ENCODE data around the gene GPS1.

- TF ChIP-seq EGR1 (IDR thresholded peaks at IDR 0.05) (no peak), YY1 (IDR thresholded peaks at IDR 0.05; ENCODE audit: low read depth) (no peak), REST (IDR thresholded peaks at IDR 0.05; ENCODE audit: low read depth) (no peak), RAD21 (IDR thresholded peaks at IDR 0.05; ENCODE audit: low read depth) (no peak), MAX (IDR thresholded peaks at IDR 0.05) (no peak), TEAD4 (IDR thresholded peaks at IDR 0.05) (no peak), EP300 (IDR thresholded peaks at IDR 0.05; ENCODE audit: borderline replicate concordance) (no peak), ZBTB7A (IDR thresholded peaks at IDR 0.05; ENCODE audit: low read depth) (no peak), CEBPB (IDR thresholded peaks at IDR 0.05) (no peak), CREB1 (IDR thresholded peaks at IDR 0.05; ENCODE audit: low read depth) (no peak), FOXM1 (IDR thresholded peaks at IDR 0.05; ENCODE audit: borderline replicate concordance, low read depth) (no peak), TCF12 (IDR thresholded peaks at IDR 0.05; ENCODE audit: low read depth) (no peak)
Observed at GRCh38 chr17:82014432-82014831, 37.3 kb upstream of the GPS1 start.

Measured in Ishikawa (cell line).